Measurements from ENCODE around the gene TBC1D19.

DNA sequence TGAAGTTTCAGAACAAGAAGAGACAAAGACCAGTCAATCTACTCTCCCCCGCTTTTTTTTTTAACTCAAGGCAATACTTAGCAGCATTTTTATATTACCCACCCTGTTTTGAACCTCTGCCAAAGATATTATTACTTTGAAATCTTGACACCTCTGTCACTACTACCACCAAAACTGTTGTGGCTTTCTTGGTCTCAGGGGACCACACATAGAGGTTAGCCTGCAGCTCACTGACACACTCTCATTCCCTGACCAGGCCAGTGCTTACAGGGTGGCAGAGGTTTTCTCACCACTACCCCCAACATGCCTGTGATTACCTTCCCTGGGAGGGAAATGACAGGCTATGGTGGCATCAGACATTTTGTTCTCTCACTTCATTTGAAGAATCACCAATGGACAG lies 139.3 kb downstream of the TBC1D19 start:
- TF ChIP-seq CTCF (IDR thresholded peaks at IDR 0.05) (no peak), EP300 (IDR thresholded peaks at IDR 0.05) (no peak), POLR2A (IDR thresholded peaks at IDR 0.05) (no peak)

Measured in stomach (tissue), 4 donors.